GM21367 (cell line): ENCODE data around the gene AAMDC.
"Not testable (repeated sequence)": the region's sequence is repeated elsewhere in the genome, so short reads cannot be mapped to it uniquely, and the experiment has no call there.

ENCODE experiments used
- ATAC-seq: cut with Tn5 transposase; IDR thresholded peaks from one replicate; pipeline ENCODE4 v1.9.1; 2021; ENCODE audit not compliant: unreplicated experiment

The AAMDC gene

DNA sequence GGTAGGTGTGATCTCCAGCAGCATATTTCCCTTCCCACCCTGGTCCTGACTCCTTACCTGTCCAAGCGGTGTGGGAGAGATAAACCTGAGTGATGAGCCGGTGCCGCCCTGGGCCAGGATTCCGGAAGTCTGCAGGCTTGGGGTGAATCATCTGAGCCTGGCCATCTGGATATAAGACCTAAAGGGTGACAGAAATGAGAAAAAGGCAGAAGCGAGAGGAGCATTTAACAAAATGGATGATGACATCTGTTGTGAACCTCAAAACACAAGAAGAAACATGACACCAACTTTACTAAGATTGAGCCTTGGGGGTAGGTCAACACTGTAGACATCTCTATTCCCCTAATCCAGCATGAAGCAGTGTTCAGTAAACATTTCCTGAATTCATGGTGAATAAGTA is 62.8 kb downstream of the AAMDC start:
- ATAC-seq: no peak

DNA sequence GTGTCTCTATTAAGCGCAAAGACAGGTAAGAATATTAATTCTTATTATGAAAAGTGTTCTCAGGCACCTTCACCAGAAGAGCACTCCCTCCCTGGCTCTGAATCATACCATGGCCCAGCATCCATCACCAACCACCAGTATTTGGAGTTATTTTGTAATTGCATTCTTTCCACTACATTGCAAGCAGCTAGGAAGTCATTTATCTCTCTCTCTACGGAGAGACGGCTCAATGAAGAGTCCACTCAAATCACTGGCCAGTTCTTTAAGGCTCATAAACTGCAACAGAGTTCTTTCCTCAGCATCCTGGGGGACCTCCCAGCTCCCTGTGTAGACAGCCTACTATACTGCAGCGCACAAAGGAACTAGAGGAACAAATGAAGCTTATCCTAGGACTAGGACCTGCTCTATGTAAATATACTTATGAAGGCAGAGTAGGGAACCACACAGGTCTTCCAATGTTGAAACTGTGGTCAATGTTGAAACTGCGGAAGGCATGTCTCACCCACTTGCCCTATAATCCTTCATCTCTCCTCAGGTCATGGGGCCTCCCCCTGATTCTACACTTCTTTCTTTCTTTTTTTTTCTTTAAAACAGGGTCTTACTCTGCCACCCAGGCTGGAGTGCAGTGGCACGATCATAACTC is 63.4 kb downstream of the AAMDC start:
- no peak for ATAC-seq

DNA sequence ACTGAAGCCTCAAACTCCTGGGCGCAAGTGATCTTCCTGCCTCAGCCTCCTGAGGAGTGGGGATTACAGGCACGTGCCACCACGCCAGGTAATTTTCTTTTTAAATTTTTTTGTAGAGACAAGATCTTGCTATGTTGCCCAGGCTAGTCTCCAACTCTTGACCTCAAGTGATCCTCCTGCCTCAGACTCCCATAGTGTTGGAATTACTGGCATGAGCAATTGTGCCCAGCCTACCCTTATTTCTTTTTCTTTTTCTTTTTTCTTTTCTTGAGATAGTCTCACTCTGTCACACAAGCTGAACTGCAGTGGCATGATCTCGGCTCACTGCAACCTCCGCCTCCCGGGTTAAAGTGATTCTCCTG is 63.9 kb downstream of the AAMDC start:
- ATAC-seq: no peak

DNA sequence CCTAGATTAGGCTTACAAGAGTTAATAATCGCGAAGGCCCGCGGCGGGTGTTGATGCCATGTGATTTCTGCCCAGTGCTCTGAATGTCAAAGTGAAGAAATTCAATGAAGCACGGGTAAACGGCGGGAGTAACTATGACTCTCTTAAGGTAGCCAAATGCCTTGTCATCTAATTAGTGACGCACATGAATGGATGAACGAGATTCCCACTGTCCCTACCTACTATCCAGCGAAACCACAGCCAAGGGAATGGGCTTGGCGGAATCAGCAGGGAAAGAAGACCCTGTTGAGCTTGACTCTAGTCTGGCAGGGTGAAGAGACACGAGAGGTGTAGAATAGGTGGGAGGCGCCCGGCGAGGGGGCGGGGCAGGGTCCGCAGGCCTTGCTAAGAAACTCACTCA is 65.5 kb downstream of the AAMDC start:
- ATAC-seq: no peak

DNA sequence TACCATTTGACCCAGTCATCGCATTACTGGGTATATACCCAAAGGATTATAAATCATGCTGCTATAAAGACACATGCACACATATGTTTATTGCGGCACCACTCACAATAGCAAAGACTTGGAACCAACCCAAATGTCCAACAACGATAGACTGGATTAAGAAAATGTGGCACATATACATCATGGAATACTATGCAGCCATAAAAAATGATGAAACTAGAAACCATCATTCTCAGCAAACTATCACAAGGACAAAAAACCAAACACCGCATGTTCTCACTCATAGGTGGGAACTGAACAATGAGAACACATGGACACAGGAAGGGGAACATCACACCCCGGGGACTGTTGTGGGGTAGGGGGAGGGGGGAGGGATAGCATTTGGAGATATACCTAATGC is 68.1 kb downstream of the AAMDC start:
- not testable (repeated sequence) for ATAC-seq

DNA sequence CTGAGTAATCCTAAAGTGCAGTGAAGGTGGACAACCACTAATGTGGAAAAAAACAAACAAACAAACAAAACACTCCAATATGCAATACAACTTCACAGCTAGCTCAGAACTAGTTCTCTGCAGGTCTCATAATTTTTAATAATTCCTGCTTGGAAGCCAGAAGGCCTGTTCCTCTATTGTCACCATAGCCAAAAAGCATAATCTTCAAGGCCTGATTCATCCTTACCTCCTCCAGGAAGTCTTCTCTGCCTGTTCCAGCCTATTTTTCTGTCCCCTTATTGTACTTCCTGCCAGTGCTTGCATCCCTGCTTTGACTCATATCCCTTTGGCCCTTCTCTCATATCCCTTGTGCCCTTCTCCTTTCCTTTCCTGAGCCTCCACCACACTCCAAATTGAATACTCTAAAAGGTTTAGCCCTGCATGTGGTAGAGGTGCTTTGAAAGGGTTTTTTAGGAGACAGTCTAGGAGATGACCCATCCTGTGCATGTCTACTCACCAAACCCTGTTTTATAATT is 69.2 kb downstream of the AAMDC start:
- not testable (repeated sequence) for ATAC-seq

DNA sequence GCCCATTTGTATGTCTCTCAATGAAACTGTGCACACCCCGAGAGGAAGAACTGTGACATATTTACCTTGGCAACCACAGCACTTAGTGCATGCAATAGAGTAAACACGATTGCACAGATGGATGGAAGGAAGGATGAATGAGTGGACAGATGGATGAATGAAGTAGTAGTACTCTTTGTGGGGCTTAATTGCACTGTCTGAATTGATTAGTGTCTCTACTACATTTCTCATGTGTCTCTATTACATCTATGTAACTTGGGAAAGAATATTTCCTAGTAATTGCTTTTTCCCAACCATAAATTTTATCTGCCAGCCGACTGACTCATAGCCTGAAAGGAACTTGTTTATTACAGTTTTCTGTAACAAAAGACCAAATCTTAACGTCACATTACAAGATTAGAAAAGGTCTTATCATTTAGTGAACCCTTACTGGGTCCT is 69.7 kb downstream of the AAMDC start:
- not testable (repeated sequence) for ATAC-seq

DNA sequence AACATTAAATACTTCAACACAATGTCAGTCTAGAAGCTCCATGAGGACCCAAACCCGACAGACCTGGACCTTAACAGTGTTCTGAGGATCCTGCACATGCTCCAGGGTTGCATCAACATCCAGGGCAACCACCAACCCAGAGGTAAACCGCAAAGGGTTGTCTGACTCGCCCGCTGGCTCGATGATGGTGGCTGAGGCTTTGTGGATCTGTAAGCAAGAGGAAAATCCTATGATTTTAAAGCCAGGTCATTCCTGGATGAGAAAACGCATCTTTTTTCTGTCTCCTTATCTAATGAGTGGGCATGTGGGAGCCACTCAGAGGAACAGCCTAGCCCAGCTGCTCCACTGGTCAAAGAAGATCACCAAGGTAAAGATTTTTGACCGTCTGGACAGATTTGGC is 70.3 kb downstream of the AAMDC start:
- not testable (repeated sequence) for ATAC-seq

DNA sequence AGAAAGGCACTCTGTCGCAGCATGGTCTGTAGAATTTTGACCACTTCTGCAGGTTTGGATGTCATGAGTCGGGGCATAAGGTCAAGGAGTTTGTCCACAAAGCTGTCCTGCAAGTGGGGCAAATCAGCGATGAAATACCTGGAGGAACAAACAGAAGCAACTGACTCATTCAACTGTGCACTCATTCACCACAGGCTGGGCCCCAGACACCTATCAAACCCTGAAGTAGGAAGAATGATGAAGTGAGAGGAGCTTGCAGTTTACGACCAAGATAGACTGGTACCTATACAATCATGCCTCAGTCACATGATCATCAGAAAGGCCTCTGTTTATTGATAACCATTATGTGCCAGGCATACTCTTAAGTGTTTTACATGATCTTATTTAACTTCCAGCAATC is 70.8 kb downstream of the AAMDC start:
- ATAC-seq: not testable (repeated sequence)

DNA sequence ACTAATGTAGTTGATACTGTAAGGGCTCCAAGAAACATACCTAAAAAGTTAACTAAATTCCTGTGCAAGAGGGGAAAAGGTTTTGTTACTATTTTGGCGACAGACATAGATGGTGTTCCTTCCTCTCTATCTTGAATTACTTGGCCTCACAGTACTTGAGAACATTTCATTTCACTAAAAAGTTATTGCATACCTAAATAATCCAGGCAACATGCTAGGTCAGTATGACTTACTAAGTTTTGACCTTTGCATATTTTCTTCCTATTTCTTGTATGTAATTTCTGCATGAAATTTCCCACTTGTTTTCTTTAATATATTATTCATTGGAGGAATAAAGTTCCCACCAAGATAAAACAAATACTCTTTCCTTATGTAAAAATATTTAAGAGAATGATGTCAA is 74.0 kb downstream of the AAMDC start:
- ATAC-seq: not testable (repeated sequence)

DNA sequence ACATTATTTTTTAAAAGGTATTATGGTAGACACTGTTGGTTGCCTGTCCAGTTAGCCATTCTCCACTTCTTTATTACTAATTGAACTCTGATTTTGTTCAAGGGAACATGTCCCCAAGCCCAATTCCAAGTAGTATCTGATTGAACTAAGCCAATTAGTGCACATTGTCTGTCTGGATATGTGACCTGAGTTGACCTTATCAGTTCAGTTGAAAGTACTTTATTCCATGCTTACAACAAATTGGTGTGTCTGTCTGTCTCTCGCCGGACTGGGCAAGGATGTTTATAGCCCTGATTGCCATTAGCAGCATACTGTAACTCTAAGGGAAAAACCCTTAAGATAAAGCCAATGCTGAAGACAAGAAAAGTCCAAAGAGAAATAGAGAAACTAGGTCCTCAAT is 87.9 kb downstream of the AAMDC start:
- ATAC-seq: no peak

DNA sequence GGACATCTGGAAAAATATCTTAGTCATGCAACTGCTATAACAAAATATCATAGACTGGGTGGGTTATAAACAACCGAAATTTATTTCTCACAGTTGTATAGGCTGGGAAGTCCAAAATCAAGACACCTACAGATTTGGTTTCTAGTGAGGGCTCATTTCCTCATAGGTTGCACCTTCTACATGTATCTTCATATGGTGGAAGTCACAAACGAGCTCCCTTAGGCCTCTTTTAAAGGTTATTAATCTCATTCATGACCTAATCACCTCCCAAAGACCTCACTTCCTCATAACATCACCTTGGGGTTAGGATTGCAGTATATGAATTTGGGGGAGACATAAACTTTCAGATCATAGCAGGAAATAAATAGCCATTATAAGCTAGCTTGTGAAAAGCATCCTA is 88.3 kb downstream of the AAMDC start:
- no peak for ATAC-seq

DNA sequence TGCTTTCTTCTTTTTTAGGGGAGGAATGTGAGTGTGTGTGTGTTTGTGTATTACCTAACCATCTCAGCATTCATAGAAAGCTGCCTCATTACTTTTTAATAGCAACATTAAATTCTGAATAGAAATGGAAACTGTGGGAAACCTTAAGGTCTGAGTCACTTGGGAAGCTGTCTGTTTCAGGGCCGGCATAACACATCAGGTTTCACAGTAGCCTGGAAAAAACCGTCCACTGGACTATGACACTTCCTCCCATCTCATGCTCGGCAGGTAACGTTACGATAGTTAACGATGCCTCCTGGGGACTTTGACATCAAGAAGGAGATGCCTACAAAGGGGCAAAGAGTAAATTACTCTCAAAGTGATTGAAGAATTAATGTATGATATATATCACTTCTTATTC is 89.9 kb downstream of the AAMDC start:
- not testable (repeated sequence) for ATAC-seq

DNA sequence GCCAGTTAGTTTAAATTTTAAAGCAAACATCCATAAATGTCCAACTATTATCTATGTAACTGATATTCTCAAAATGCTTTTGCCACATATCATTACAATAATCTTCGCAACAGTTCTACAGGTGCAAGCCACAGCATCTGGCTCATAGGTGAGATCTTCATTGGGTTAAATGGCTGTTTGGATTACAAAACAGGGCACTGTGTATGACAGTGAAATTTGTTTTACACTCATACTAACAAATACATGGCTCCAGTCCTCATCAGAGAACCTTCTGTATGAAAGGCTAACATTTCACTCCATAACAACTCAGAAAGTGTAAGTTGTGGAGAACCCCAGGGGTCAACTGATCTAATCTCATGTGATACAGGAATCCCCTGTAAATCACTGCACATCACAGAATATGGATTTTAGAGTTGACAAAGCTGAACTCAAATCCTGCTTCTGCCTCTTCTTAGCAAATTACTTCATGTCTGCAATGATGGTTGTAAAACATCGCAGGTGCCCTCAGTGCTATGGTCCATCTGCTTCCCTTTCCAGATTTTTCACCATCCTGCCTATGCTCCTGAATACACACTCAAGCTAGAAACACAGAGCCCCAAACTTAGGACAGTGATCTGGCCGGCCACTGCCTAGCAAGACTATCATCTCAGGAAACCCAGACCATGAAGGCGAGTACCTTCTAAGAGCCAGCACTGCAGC is 92.8 kb downstream of the AAMDC start:
- not testable (repeated sequence) for ATAC-seq

DNA sequence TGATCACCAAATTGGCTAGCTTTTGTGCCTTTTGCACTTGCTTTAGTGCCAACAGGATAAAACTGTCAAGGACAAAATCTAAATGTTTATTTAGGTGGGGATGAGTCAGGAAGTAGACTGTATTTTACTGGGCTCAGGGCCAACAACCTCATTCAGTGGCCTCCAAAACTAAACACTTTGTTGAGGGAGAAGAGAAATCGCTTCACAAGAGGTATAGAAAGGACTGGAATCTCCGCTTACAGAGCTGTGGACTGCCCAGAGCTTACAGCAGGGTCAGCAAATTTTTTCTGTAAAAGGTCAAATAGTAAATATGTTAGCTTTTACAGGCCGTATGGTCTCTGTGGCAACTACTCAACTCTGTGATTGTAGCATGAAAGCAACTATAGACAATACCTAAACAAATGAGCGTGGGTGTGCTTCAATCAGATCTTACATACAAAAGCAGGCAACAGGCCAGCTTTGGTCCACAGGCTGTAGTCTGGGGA is 93.4 kb downstream of the AAMDC start:
- ATAC-seq: not testable (repeated sequence)

DNA sequence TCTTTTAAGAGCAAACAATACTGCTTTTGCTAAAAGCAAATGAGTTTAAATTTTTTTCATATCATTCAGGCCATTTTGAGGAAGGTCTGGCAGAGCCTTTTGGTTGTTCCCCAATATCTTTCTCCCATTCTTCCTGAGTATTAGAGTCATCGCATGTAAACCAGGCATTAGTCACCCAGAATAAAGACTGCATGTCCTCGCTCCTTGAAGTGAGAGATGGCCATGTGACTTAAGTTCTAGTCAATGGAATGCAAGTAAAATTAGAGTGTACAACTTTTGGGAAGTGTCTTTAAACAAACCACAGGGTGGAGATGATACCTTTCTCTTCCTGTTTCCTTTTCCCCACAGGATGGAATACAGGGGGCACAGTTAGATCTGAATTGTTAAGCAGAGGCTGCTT is 96.8 kb downstream of the AAMDC start:
- ATAC-seq: not testable (repeated sequence)
